ENCODE results near the gene SLC39A10.
"Not testable (repeated sequence)": the region's sequence is repeated elsewhere in the genome, so short reads cannot be mapped to it uniquely, and the experiment has no call there.

Gene SLC39A10

DNA sequence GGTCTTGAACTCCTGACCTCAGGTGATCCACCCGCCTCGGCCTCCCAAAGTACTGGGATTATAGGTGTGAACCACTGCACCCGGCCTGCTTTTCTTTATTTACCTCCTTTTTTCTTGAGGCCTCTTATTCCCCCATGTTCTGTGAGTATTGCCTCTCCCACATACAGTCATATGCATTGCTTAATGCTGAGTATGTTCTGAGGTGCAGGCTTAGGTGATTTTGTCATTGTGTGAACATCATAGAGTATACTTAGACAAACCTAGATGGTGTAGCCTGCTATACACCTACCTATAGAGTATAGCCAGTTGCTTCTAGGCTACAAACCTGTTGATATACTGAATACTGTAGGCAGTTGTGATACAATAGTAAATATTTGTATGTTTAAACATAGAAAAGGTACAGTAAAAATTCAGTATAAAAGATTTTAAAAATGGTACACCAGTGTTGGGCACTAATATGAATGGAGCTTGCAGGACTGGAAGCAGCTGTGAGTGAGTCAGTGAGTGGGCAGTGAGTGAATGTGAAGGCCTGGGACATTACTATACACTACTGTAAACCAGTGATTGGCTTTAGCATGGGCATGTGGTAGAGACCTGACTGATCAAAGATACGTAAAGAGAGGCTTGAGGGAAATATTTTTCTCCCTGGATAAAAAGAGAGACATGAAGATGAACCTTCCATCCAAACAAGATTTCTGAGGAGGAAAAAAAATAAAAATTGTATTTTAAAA is 17.6 kb downstream of the SLC39A10 start:
- DNase-seq: no peak

GRCh38 chr2:195675783-195676427 is 18.9 kb downstream of the SLC39A10 start:
- no peak for DNase-seq

DNA sequence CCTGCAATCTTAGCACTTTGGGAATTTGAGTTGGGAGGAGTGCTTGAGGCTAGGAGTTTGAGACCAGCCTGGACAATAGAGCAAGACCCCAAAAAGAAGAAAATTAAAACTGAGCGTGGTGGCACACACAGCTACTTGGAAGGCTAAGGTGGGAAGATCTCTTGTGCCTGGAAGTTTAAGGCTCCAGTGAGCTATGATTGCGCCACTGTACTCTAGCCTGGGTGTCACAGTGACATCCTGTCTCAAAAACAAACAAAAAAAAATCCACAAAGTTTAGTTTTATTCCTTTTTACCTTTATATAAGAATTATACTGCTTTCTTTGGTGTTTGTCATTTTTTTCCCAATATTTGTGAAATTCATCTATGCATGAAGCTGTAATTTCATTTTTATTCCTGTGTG is 20.3 kb downstream of the SLC39A10 start:
- DNase-seq: no peak

- DNase-seq: no peak
Observed at GRCh38 chr2:195677884-195678283, 20.9 kb downstream of the SLC39A10 start.

DNA sequence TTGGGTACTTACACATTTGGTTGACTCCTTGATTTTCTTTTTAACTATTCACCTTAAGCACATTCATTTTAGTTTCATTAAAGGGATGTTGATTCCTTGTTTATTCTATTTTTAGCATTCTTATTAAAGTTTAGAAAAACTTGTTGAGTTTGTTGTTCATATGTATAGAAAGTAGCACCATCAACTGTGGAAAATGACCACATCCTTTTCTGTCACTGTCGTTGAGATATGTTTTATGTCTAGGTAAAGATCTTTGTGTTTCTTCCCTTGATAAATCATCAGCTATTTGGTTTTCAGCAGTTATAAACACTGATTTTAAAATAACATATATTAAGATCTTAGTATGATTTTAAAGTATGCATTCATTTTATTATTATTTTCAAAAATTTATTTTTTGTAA is 25.1 kb downstream of the SLC39A10 start:
- DNase-seq: no peak

- no peak for DNase-seq
Observed at GRCh38 chr2:195683174-195683573, 26.1 kb downstream of the SLC39A10 start.

- DNase-seq: no peak
Observed at GRCh38 chr2:195686564-195686963, 29.5 kb downstream of the SLC39A10 start.

DNA sequence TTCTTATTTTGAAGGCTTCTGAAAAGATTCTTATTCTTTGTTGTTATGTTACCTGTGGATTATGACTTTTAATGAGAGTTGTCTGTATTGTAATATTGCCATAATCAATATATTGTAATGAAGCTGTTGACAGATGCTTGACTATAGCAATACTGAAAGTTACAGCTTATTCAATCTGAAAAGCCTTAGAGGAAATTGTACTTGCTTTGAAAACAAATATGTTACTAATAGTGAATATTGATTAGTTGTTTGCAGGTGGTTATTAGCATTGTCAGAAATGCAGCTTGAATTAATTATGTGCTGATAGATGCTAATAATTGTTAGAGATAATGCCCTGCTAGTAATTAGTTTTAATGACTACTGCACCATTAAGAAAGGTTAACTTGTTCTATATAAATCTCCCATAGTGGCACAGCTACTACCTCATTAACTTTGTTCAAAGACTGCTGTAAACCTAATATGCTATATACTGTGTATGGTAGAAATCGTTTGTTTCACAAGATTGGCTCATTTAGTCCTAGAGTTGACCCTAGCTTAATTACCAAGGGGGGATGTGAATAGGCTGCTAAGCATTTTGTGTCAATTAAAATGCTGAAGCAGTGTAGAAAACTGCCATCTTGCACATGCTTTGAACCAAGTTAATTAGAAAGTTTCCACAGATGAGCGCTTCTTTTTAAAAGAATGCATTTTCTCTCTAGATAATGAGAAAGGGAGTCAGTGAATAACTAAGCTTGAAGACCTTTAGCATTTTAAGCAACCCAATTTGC is 30.5 kb downstream of the SLC39A10 start:
- no peak for DNase-seq

- DNase-seq: not testable (repeated sequence)
Observed at GRCh38 chr2:195692531-195692930, 35.5 kb downstream of the SLC39A10 start.

GRCh38 chr2:195694553-195694952 is 37.5 kb downstream of the SLC39A10 start:
- peak; percentile 80 for DNase-seq

DNA sequence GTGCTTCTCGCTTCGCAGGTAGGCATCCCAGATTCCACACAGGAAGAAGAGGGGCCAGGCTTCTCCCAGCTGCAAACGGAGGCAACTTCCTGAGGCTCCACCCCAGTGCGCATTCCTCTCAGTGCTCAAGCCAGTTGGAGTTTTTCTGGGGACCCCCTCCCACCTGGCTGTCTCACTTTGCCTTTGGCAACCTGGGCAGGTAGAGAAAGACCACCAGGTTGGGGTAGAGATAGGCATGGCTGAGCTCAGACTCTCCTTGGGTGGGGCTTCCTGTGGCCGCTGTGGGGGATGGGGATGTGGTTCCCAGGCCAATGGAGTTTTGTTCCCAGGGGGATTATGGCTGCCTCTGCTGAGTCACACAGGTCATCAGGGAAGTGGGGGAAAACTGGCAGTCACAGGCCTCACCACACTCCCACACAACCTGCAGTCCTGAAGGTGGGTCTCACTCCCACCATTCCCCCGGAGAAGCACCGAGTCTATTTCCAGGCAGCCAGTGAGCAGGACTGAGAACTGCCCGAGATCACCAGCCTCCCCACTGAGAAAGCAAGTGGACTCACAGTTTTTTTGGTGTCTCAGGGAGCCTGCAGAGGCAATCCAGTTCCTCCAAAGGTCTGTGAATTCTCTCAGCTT is 38.1 kb downstream of the SLC39A10 start:
- DNase-seq: peak; percentile 69

DNA sequence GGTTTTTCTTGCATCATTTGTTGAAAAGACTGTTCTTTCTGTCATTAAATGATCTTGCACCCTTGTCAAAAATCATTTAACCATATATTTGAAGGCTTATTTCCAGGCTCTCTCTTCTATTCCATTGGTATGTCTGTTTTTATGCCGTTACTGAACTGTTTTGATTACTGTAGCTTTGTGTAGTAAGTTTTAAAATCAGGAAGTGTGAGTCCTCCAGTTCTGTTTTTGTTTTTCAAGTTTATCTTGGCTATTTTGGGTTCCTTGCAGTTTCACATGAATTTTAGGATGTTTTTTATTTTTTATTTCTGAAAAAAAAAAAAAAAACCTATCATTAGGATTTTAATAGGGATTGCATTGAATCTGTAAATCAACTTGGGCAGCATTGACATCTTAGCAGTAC is 39.0 kb downstream of the SLC39A10 start:
- no peak for DNase-seq

DNA sequence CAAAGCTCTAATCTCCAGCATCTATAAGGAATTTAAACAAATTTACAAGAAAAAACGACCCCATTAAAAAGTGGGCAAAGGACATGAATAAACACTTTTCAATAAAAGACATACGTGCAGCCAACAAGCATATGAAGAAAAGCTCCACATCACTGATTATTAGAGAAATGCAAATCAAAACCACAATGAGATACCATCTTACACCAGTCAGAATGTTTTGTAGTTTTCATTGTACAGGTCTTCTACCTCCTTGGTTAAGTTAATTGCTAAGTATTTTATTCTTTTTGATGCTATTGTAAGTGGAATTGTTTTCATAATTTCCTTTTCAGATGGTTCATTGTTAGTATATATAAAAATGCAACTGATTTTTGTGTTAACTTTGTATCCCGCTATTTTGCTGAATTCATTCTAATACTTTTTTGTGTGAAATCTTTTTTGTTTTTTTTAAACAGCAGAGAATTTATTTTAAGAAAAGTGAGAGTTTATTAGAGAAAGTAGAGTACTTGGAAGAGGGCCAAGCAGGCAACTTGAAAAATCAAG is 40.7 kb downstream of the SLC39A10 start:
- no peak for DNase-seq

DNA sequence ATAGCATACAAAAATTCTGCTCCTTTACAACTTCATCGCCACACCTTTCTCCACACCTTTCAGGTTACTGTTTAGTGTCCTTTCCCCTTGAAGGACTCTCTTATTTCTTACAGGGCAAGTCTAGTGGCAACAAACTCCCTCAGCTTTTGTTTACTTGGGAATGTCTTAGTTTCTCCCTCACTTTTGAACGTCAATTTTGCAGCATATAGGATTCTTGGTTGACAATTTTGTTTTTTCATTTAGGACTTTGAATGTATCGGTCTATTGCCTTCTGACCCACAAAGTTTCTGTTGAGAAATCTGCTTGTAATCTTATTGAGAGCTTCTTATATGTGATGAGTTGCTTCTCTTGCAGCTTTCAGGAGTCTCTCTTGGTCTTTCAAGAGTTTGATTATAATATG is 43.5 kb downstream of the SLC39A10 start:
- DNase-seq: no peak

DNA sequence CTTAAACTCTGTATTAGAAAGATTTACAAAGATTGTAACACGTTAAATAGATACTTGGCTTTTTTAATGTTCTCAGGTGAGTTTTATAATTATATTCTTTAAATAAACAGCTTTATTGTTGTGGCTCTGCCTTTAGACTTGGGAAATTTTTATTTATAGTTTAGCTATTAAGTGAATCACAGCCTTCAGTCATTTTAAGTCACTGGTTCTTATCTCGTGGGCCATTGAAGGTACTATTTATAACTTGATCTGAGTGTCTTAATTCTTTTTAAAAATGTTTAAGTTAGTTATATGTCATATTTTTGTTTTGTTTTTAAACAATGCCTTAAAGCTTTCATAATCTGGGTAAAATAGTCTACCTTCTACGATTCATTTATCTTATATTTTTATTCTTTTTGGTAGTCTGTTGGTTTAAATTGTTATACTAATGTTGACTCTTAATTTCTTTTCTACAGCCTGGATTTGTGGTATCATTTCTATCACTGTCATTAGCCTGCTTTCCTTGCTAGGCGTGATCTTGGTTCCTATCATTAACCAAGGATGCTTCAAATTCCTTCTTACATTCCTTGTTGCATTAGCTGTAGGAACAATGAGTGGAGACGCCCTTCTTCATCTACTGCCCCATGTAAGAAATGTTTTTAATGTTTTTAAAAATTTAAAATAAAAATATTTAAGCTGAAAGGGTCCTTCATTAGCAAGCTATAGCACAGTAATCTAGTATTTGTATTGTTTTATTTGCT is 49.3 kb downstream of the SLC39A10 start:
- no peak for DNase-seq

DNA sequence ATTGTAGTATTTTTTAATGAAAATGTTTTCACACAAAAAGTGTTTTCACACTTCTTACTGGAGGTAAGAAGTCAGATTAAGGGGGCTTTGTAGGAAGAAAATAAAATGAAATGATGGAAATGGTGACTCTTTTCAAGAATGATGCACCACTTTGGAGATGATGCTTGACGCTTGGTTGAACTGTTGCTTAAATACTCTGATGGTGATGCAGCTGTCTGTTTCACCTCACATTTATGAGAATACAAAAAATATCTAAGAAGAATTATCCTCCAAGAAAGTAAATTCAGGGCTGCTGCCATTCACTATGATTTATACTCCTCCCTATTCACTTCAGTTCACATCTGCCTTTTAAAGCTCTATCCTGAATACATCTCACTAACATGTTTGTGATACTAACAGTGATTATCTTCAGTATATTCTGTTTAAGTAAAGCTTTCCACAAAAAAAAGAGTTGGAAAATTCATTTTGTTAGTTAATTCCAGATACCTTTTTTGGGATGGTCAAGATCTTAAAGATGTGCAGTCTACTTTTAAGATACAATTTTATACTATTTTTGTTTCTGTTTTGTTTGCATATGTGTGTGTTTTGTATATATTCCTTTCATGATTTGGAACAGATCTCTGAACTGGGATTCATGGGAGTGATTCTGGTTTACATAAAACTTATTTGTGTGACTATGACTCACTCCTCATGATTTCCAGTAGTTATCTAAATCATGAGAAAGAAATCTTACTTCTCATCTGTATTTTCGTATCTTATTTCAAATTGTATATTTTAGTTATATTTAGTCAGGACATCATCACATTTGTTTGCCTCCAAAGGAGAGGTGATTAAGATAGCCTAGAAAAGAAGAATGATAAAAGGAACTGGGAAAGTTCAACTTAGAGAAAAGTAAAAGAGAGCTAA is 53.1 kb downstream of the SLC39A10 start:
- no peak for DNase-seq

GRCh38 chr2:195711478-195711877 is 54.5 kb downstream of the SLC39A10 start:
- DNase-seq: no peak

GRCh38 chr2:195716466-195716865 is 59.4 kb downstream of the SLC39A10 start:
- DNase-seq: no peak

GRCh38 chr2:195721042-195721441 is 64.0 kb downstream of the SLC39A10 start:
- DNase-seq: no peak

DNA sequence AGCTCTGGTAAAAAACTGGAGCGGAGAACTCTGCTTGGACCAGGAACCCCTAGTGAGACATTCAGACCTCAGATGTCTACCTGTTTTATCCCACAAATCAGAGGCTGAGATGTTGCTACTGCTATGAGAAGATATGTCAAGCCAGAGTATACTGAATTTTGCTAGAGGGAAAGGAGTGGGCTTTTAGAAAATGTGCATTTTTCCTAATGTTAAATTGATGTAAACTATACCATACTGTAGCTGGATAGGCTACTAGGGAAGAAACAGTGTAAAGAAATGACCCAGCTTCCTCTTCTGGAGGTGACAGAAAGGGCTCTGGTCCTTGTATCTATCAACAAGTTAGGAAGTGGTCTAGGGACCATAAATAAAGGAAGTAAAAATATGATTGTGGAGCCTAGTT is 65.0 kb downstream of the SLC39A10 start:
- no peak for DNase-seq

DNA sequence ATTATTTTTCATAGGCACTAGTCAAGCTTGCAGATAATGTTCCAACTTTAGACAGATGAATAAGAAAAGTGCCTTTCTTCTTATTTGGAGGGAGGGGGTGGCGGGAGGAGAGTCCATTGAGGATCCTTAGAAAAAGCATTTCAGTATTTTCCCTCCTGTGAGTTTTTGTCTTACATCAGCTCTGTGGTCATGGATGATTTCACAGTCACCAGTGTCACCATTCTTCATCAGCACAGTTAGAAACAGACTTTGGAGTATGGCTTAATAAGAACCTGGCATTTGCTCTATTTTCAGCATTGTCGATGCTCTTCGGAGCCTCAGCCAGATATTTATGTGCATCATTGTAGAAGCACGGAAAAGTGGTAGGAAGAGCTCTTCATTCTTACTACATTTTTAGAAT is 70.1 kb downstream of the SLC39A10 start:
- DNase-seq: no peak

Data from DMS153 (cell line).